Measurements from ENCODE around the gene STRBP. TPM values are rescaled to one million over a fixed set of nuclear protein-coding genes. Genes with fewer than 3 reads are reported as not detected.

Gene STRBP
- total RNA-seq, 1 donor from 2014 or later: 99.4 TPM

DNA sequence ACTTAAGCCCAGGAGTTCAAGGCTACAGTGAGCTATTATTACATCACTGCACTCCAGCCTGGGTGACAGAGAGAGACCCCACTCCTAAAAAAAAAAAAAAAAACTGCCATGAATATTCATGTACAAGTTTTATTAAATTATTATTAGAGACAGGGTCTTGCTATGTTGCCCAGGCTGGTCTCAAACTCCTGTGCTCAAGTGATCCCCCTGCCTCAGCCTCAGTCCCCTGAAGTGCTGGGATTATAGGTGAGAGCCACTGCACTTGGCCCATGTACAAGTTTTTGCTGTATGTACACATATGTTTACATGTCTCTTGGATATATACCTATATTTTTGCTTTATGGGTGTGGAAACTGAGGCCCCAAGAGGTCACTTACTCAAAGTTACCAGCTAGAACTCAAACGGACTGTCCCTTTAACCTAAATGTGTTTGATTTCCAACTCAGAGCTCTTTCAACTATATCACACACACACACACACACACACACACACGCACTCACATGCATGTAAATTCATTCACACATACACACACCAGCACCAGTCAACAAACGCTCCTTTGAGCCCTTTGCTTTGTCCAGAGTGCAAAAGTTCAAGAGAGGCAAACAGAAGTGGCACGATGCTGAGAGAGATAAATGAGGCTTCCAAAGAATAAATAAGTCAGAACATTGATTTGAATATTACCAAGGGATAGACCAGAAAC is 42.3 kb upstream of the STRBP start:
- Histone ChIP-seq H3K27ac (no peak overlapping the region), H3K9ac (no peak overlapping the region), H3K4me3 (no peak overlapping the region), H3K4me2 (no peak overlapping the region), H4K20me1 (ENCODE audit: low read depth) (no peaks in the 10 kb centered on the region), H3K27me3 (no peaks in the 10 kb centered on the region), H3K79me2 (ENCODE audit: low read depth) (no peaks in the 10 kb centered on the region), H2AFZ (replicated peaks) (peak overlapping the region; percentile 50), H3K36me3 (no peaks in the 10 kb centered on the region), H3K9me3 (ENCODE audit: low read depth) (no peaks in the 10 kb centered on the region), H3F3A (ENCODE audit: low read depth) (no peaks in the 10 kb centered on the region), H3K4me1 (no peaks in the 10 kb centered on the region)
- H3K36me3 Mint-ChIP-seq: no peaks in the 10 kb centered on the region
- no peak overlapping the region for H3K4me3 Mint-ChIP-seq
- H3K27me3 Mint-ChIP-seq (ENCODE audit: insufficient read depth, low read depth): peaks cover 2% of the 10 kb centered on the region
- no peak for DNase-seq (ENCODE audit: low spot score)
- no peaks in the 10 kb centered on the region for H3K9me3 Mint-ChIP-seq
- peaks cover 7% of the 10 kb centered on the region for H3K4me1 Mint-ChIP-seq
- H3K27ac Mint-ChIP-seq: no peak overlapping the region
- TF ChIP-seq EZH2 (IDR thresholded peaks at IDR 0.05) (no peak), EZH2phosphoT487 (IDR thresholded peaks at IDR 0.05) (no peak)
- TF ChIP-seq, protein P1, sequence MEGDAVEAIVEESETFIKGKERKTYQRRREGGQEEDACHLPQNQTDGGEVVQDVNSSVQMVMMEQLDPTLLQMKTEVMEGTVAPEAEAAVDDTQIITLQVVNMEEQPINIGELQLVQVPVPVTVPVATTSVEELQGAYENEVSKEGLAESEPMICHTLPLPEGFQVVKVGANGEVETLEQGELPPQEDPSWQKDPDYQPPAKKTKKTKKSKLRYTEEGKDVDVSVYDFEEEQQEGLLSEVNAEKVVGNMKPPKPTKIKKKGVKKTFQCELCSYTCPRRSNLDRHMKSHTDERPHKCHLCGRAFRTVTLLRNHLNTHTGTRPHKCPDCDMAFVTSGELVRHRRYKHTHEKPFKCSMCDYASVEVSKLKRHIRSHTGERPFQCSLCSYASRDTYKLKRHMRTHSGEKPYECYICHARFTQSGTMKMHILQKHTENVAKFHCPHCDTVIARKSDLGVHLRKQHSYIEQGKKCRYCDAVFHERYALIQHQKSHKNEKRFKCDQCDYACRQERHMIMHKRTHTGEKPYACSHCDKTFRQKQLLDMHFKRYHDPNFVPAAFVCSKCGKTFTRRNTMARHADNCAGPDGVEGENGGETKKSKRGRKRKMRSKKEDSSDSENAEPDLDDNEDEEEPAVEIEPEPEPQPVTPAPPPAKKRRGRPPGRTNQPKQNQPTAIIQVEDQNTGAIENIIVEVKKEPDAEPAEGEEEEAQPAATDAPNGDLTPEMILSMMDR (IDR thresholded peaks at IDR 0.05): no peak

DNA sequence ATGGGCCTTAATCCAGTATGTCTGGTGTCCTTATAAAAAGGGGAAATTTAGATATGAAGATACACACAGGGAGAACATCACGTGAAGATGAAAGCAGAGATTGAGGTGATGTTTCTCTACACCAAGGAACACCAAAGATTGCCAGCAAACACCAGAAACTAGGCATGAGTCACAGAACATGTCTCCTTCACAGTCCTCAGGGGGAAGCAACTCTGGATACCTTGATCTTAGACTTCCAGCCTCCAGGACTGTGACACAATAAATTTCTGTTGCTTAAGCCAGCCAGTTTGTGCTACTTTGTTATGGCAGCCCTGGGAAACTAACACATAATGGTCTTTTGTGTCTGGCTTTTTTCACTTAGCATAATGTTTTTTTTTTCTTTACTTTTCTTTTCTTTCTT is 41.2 kb upstream of the STRBP start:
- Mint-ChIP-seq H3K4me1 (peaks cover 11% of the 10 kb centered on the region), H3K9me3 (no peaks in the 10 kb centered on the region), H3K4me3 (no peak overlapping the region), H3K36me3 (no peaks in the 10 kb centered on the region), H3K27ac (no peak overlapping the region), H3K27me3 (ENCODE audit: insufficient read depth, low read depth) (peaks cover under 1% of the 10 kb centered on the region)
- Histone ChIP-seq H3K36me3 (no peaks in the 10 kb centered on the region), H3K79me2 (ENCODE audit: low read depth) (no peaks in the 10 kb centered on the region), H3K4me1 (peaks cover 9% of the 10 kb centered on the region), H3K9ac (no peak overlapping the region), H3K4me2 (no peak overlapping the region), H3K4me3 (no peak overlapping the region), H3F3A (ENCODE audit: low read depth) (no peaks in the 10 kb centered on the region), H4K20me1 (ENCODE audit: low read depth) (no peaks in the 10 kb centered on the region), H2AFZ (replicated peaks) (no peak overlapping the region), H3K9me3 (ENCODE audit: low read depth) (no peaks in the 10 kb centered on the region), H3K27me3 (no peaks in the 10 kb centered on the region), H3K27ac (no peak overlapping the region)
- no peak for DNase-seq (ENCODE audit: low spot score)
- TF ChIP-seq, protein P1 (IDR thresholded peaks at IDR 0.05): no peak
- TF ChIP-seq EZH2phosphoT487 (IDR thresholded peaks at IDR 0.05) (no peak), EZH2 (IDR thresholded peaks at IDR 0.05) (no peak)

DNA sequence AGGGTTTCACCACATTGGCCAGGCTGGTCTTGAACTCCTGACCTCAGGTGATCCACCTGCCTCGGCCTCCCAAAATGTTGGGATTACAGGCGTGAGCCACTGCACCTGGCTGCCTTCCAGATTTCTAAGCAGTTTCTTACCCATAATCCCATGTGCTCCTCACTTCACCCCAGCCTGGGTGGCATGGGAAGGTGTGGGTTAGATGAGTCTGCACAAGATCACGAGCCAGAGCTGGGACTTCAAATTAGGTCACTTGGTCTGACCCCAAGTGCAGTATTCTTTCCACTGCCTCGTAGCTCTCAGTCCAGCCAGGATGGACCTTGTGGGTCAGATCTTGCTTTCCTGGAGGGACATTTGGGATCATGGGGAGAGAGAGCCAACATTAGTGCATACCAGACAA is 37.5 kb upstream of the STRBP start:
- Histone ChIP-seq H3K36me3 (no peaks in the 10 kb centered on the region), H3K27ac (no peak overlapping the region), H3K9ac (no peak overlapping the region), H4K20me1 (ENCODE audit: low read depth) (no peaks in the 10 kb centered on the region), H3K4me1 (peaks cover 9% of the 10 kb centered on the region), H2AFZ (replicated peaks) (no peak overlapping the region), H3K27me3 (no peaks in the 10 kb centered on the region), H3K9me3 (ENCODE audit: low read depth) (no peaks in the 10 kb centered on the region), H3K4me3 (no peak overlapping the region), H3K79me2 (ENCODE audit: low read depth) (no peaks in the 10 kb centered on the region), H3K4me2 (no peak overlapping the region), H3F3A (ENCODE audit: low read depth) (no peaks in the 10 kb centered on the region)
- H3K27ac Mint-ChIP-seq: no peak overlapping the region
- no peaks in the 10 kb centered on the region for H3K36me3 Mint-ChIP-seq
- peaks cover 6% of the 10 kb centered on the region for H3K27me3 Mint-ChIP-seq (ENCODE audit: insufficient read depth, low read depth)
- no peak overlapping the region for H3K4me3 Mint-ChIP-seq
- H3K4me1 Mint-ChIP-seq: peaks cover 14% of the 10 kb centered on the region
- no peak for DNase-seq (ENCODE audit: low spot score)
- TF ChIP-seq, protein P1 (IDR thresholded peaks at IDR 0.05): no peak
- no peak for TF ChIP-seq EZH2 (IDR thresholded peaks at IDR 0.05)
- no peak for TF ChIP-seq EZH2phosphoT487 (IDR thresholded peaks at IDR 0.05)
- no peaks in the 10 kb centered on the region for H3K9me3 Mint-ChIP-seq
